Esophagus squamous epithelium (tissue), 4 donors: ENCODE results near the gene SYNGR2.

Source experiments
- POLR2A ChIP-seq, 4 donors: fragments of 450-650 bp; IDR thresholded peaks; one replicate each; pipeline ENCODE4 v1.6.1; 2017; ENCODE audit warnings: antibody characterized with exemption in 4 of 4, mild to moderate bottlenecking in 4 of 4, moderate library complexity in 3 of 4
- TF ChIP-seq, protein P1 (sequence below), 6 experiments: fragments of 450-650 bp in 4 of 6; fragments of 200-600 bp in 2 of 6; sonication (generic) in 2 of 6; IDR thresholded peaks; one replicate each; pipeline ENCODE4 v1.5.1; 2016 to 2019; ENCODE audit warnings: antibody characterized with exemption in 6 of 6, mild to moderate bottlenecking in 4 of 6, moderate library complexity in 4 of 6

DNA sequence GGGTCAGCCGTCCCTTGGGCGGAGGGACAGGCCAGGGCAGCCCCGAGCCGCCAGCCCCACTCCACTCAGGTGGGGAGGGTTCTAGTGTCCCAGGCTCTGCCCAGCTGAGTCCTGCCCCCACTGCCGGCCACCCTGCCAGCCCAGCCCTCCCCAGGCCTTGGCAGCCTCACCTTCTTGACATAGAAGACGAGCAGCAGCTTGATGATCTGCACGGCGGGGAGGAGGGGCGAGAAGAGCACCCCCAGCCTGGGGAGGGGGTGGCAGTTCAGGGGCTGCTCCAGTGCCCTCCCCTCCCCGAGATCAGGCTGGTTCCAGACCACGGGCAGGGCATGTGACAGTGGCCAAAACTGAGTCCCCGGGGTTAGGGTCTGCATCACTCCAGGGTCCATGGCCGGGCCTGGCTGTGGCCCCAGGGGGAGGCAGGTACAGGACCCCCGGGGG lies 49.6 kb upstream of the SYNGR2 start:
- TF ChIP-seq POLR2A (IDR thresholded peaks at IDR 0.05): no peak
- TF ChIP-seq, protein P1, sequence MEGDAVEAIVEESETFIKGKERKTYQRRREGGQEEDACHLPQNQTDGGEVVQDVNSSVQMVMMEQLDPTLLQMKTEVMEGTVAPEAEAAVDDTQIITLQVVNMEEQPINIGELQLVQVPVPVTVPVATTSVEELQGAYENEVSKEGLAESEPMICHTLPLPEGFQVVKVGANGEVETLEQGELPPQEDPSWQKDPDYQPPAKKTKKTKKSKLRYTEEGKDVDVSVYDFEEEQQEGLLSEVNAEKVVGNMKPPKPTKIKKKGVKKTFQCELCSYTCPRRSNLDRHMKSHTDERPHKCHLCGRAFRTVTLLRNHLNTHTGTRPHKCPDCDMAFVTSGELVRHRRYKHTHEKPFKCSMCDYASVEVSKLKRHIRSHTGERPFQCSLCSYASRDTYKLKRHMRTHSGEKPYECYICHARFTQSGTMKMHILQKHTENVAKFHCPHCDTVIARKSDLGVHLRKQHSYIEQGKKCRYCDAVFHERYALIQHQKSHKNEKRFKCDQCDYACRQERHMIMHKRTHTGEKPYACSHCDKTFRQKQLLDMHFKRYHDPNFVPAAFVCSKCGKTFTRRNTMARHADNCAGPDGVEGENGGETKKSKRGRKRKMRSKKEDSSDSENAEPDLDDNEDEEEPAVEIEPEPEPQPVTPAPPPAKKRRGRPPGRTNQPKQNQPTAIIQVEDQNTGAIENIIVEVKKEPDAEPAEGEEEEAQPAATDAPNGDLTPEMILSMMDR (IDR thresholded peaks at IDR 0.05): no peak
